Measurements from ENCODE around the gene PGGHG. TPM values are rescaled to one million over a fixed set of nuclear protein-coding genes. Genes with fewer than 3 reads are reported as not detected.

Gene PGGHG
- total RNA-seq, 4 donors from 2014 or later: 3.8 to 26.9 (median 12.5) TPM

DNA sequence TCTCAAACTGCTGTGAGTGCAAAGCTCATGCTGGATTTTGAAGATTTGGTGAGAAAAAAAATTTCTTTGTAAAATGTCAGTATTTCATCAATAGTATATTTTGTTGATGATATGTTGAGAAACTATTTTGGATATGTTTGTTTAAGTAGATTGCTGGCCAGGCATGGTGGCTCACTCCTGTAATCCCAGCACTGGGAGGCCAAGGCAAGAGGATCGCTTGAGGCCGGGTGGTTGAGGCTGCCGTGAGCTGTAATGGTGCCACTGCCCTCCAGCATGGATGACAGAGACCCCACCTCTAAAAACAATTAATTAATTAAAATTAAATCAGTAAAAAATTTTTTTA lies 38.6 kb downstream of the PGGHG start:
- no peak for TF ChIP-seq CTCF (IDR thresholded peaks at IDR 0.05; ENCODE audit: low read depth)

- no peak for TF ChIP-seq CTCF (IDR thresholded peaks at IDR 0.05; ENCODE audit: low read depth)
Measured at GRCh38 chr11:328012-328411, 39.1 kb downstream of the PGGHG start.

DNA sequence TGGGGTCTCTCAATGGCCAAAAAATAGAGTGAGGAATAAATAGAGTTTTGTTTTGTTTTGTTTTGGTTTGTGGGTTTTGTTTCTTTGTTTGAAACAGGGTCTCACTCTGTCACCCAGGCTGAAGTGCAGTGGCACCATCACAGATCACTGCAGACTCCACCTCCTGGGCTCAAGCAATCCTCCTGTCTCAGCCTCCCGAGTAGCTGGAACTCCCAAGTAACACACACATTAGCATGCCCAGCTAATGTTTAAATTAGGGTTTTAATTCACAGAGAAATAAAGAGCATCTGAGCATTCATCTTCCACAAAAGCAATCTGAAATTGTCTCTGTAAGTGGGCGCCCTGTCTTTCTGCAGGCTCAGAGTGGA lies 40.9 kb downstream of the PGGHG start:
- no peak for TF ChIP-seq CTCF (IDR thresholded peaks at IDR 0.05; ENCODE audit: low read depth)

DNA sequence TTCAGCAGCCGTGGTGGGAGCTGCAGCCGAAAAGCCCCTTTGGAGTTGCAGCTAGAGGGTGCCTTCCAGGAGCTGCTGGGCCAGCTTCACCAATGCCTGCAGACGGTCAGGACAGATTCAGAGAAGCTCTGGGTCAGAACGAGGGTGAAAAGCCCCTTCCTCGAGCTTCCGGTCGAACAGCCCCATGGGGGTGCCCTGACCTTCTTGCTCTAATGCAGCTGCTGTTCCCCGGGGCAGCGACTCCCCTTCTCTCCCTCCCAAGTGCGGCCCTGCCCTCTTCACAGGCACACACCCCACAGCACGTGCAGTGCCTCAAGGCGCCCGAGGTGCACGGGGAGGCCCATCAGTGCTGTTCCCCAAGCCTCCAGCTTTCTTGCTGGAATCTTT lies 41.4 kb downstream of the PGGHG start:
- TF ChIP-seq CTCF (IDR thresholded peaks at IDR 0.05; ENCODE audit: low read depth): no peak

DNA sequence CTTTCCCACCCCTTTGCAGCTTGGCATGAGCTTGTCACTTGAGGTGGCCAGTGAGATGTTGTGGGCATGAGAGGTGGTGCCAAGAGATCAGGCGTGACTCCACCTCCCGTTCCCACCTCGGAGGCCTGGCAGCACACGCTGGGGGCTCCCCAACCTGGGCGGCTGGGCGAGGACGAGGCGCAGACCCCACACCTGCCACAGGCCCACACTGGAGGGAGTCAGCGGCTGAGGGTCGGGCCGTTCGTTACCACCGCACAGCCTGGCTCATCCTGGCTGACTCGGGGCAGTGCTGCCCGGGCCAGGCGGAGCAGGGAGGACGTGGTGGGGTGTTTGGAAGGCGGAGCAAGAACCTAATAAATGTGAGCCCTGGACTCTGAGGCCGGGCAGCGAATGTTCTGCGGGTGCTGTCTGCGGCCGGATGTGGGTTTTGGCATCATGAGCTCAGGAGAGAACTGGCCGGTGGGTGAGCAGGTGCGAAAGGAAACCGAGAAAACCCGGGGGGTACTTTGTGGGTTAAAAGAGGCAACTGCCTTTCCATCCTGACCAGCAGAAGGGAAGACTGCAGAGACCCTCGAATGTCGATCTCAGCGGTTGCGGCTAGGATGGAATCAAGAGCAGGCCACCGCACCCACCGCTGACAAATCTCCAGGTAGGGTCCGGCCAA lies 41.9 kb downstream of the PGGHG start:
- no peak for TF ChIP-seq CTCF (IDR thresholded peaks at IDR 0.05; ENCODE audit: low read depth)

- TF ChIP-seq CTCF (IDR thresholded peaks at IDR 0.05; ENCODE audit: low read depth): no peak
Measured at GRCh38 chr11:331358-332060, 42.6 kb downstream of the PGGHG start.

DNA sequence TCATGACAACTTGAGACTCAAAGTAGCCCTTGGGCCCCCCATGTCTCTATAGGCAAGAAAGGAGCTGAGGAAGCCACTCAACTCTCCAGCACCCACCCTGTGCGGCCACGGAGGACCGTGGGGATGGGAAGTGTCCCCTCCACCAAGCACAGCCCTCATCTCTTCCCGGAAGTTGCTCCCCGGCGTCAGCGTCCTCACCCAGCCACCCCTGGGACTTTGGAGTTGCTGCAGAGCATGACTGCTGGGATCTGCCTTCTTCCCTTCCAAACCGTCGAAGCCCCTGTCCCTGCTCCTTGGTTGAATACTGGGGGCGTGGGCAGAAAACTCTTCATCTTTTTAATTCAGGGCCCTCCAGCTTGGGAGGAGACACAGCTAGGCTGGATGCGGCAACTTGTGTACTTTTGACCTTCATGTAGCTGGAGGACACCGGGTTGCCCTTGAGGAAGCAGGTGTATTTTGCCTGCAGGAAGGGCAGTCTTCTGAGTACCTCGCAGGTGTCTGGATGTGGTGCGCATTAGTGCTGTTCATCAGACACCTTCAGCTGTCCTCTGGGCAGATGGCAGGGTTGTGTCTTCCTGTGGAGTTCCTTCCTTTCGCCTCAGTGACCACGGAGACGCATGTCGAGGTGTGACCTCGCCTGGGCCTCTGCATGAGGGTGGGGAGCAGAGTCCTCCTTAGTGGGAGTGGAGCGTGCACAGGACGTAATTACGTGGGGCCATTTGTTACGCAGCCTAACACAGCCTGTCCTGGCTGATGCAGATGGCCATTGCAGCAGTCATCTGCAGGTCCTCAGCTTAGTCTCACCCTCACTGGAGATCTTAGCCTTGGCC lies 43.9 kb downstream of the PGGHG start:
- TF ChIP-seq CTCF (IDR thresholded peaks at IDR 0.05; ENCODE audit: low read depth): no peak
